Posterior vena cava (tissue), 2 donors: ENCODE measurements around the gene FHAD1. TPM values are rescaled to one million over a fixed set of nuclear protein-coding genes. Genes with fewer than 3 reads are reported as not detected.
A peak's percentile ranks its signal among the peaks of the same experiment; 100 is the strongest.

Experiments
- DNase-seq: peaks from one replicate; pipeline ENCODE4 v3.0.0-alpha.2; 2020; ENCODE audit warnings: low spot score
- intact Hi-C, 2 donors: fragments of 100-400 bp; cut with DNase I; formaldehyde crosslinking; loops; one replicate each; pipeline versions ENCODE4 v1.14.1 to v1.14.2; 2022 to 2023
- total RNA-seq, 2 donors: library from RNA; stranded (reverse); fragmentation: NEBNext Ultra II Directional; extraction: Animal tissue kit (Norgen Biotek cat#: 25700); gene quantifications; one replicate each; pipeline ENCODE4 v1.2.1, GENCODE V29; 2021
- donor health status: DM: yes; HTN: yes; CAD: no.
- donor health status: DM: yes; HTN: yes; CAD: no.

The FHAD1 gene
- total RNA-seq, 2 donors from 2014 or later = 0.43 TPM; not detected in 1

GRCh38 chr1:15401391-15402055, 154.5 kb downstream of the FHAD1 start:
- DNase-seq = no peak
- intact Hi-C loops = no loop called here

DNA sequence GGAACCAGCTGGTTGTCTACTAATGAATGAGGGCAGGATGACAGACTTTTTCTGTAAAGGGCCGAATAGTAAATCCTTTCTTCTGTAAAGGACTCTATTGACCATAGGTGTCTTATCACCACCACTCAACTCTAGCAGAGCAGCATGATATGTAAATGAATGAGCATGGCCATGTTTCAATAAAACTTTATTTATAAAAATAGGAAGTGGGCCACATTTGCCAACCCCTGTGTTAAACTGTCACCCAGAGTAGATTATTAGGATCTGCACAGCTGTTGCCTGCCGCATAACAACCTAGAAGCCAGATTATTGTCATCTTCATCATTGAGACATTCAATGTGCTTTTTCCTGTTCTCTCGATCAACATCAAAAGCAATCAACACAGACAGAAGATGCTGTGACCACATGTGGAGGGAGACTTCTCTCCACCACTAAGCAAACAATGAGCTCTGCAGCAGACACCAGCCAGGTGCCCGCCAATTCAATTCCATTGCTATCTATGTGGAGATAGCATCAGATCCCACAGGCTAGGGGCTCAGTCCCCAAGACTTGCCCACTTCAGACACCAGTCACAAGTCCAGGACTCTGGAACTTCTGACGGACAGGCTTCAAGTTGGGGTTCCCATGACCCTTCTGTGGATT, 155.9 kb downstream of the FHAD1 start:
- intact Hi-C loops = no loop called here
- no peak for DNase-seq

DNA sequence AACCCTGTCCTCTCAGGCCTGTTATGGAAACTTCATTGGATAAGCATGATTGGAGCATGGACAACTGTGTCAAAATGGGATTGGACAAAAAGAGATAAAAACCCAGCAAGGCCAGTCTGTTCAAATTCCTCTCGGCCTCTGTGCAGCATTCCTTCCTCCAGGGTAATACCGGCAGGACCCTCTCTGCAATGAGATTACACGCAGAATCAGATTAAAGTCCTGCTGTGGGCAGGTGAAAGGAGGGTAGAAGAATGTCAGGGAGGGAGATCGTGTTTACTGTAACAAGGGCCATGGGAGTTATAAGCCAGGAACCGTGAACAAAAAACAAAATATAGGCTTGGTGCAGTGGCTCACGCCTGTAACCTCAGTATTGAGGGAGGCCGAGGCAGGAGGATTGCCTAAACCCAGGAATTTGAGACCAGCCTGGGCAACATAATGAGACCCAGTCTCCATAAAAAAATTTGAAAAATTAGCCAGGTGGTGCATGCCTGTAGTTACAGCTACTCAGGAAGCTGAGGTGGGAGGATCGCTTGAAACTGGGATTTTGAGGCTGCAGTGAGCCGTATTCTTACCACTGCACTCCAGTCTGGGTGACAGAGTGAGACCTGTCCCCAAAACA, 157.0 kb downstream of the FHAD1 start:
- intact Hi-C loops = no loop called here
- no peak for DNase-seq

GRCh38 chr1:15405106-15405850, 158.3 kb downstream of the FHAD1 start:
- no peak for DNase-seq
- intact Hi-C loops = no loop called here

GRCh38 chr1:15406614-15407559, 159.9 kb downstream of the FHAD1 start:
- intact Hi-C loops = loop anchor here in 1 of 2 donors (1.0 kb wide), 1 partner anchor 77 kb away; no protein-coding TSS in a partner anchor
- DNase-seq = no peak

DNA sequence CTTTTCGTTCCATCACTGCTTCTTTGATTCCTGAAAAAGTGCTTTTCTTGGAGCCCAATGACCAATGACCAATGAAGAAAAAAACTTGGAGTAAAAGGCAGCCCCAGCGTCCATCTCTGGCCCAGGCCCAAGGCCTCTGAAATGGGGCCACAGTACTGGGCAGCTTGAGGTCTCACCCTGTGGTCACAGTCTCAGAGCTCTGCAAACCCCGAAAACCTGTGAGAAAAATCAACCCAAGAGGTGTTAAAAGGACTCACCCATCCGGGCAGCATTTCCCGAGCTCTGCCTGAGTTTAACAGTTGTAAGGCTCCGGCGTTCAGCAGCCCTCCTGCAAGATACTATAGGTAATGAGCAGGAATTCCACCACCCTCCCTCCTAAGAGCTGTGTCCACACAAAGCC, 160.6 kb downstream of the FHAD1 start:
- DNase-seq = no peak
- intact Hi-C loops = loop anchor here in 1 of 2 donors (1.0 kb wide), 1 partner anchor 77 kb away; no protein-coding TSS in a partner anchor

- DNase-seq = no peak
- intact Hi-C loops = no loop called here
Measured at GRCh38 chr1:15408890-15409387, 161.9 kb downstream of the FHAD1 start.

DNA sequence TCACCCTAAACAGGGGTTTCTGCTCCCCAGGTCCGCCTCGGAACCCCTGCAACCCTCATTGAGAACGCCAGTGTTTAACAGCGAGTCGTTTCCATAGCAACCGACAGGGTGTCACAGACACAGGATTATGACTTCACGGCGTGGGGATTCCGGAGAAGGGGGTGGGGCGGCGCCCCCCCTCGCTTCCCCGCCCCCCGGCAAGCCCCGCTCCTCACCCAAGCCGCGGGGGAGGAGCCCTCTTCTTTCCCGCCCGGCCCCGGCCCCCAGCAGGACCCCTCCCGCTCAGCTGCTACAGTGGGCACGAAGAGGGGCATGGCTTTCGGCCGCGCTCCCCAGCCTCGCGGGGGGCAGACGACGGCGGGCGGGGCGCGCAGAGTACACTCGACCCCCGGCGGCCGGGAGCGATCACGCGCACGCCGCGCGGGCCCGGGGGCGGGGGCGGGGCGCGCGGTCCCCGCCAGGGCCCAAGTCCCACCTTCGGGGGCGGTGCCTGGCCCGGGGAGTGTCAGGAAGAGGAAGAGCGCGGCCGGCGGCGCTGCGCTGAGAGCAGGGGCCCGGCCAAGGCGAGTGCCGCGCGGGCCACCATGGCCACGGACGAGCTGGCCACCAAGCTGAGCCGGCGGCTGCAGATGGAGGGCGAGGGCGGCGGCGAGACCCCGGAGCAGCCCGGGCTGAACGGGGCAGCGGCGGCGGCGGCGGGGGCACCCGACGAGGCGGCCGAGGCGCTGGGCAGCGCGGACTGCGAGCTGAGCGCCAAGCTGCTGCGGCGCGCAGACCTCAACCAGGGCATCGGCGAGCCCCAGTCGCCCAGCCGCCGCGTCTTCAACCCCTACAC, 162.6 kb downstream of the FHAD1 start, which contains the start of gene EFHD2:
Gene EFHD2, plus strand, starts transcription at position 501 of the 835 bp plus-strand sequence. Its CDS starts 84 bp downstream, at position 585.
- intact Hi-C loops = no loop called here
- peak; percentile 94 for DNase-seq

- intact Hi-C loops = no loop called here
- no peak for DNase-seq
Measured at GRCh38 chr1:15410223-15410883, 163.3 kb downstream of the FHAD1 start.

GRCh38 chr1:15410884-15411245, 163.8 kb downstream of the FHAD1 start:
- intact Hi-C loops = no loop called here
- DNase-seq = no peak

DNA sequence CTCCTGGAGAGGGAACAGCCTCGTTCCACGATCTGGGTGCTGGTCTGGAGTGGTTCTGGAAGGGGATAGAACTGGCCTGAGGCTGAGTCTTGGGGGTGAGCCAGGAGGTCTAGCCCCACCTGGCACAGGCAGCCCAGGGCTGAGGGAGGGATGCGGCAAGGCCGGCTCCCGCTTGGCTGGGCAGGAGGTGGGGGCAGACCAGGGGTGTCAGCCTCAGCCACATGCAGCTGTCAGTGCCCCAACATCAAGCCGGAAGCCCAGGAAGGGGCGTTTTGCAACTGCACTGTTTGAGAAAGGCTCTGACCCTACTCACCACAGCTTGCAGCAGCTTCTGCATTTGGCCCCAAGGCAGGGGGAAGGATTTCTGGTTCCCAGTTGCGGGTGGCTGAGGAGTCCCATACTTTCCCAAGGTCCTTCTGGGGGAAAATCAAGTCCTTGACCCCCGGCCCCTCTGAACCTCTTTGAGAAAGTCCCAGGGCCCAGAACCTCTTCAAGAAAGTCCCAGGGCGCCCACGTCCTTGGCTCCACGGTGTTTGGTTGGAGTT, 164.6 kb downstream of the FHAD1 start:
- DNase-seq = peak; percentile 88
- intact Hi-C loops = no loop called here

GRCh38 chr1:15412175-15412800, 165.3 kb downstream of the FHAD1 start:
- intact Hi-C loops = no loop called here
- no peak for DNase-seq

- DNase-seq = no peak
- intact Hi-C loops = no loop called here
Measured at GRCh38 chr1:15412843-15413242, 165.8 kb downstream of the FHAD1 start.

DNA sequence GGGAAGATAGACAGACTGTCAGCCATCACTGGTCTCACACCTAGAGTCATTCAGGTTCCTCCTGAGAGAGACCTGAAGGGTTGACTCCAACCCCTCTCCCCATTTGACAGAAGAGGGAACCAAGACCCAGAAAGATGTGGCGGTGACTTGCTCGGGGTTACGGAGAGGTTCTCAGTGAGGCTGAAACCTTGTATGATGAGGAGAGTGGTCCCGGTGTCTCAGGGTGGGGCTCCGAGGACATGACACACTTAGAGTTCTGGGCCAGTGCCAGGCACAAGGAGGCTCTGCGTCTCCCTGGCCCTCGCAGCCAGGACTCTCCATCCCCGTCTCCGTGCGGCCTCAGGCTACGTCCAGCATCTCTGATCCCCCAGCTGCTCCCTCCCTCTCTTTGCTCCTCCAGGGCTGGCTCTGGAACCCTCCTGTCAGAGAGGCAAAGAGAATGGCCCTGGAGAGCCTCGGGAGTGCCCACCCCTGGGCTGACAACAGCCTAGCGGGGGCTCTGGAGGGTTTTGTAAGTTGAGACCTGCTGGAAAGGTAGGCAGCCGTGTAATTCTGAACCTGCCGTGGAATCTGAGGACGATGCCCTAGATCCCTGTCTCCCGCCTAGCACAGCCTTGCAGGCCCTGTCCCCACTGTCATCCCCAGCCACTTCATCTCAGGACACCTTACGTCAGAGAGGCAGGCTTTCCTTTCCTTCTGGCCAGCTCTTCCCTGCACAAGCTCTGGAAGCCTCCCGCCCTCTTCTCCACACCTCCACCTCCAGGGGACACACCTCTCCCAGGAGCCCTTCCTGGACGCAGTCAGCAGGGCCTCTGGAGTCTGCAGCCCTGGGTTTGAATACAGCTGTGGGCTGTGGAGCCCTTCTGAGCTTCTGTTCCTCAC, 166.8 kb downstream of the FHAD1 start:
- intact Hi-C loops = loop anchor here in 1 of 2 donors (2.0 kb wide), 1 partner anchor 25 kb away; the partner anchor contains the start of gene CTRC
- DNase-seq = no peak

- intact Hi-C loops = loop anchor here in 1 of 2 donors (2.0 kb wide), 1 partner anchor 24 kb away; the partner anchor contains the start of gene CTRC
Measured at GRCh38 chr1:15414445-15414983, 167.5 kb downstream of the FHAD1 start.

More at GRCh38 chr1:15414445-15414983, 167.5 kb downstream of the FHAD1 start:
- no peak for DNase-seq
